Stimulated activated CD8-positive, alpha-beta memory T cell treated with anti-CD3 and anti-CD28 coated beads, Interleukin-7, amount 100 ng/mL, for 4 hours (primary cell): ENCODE results near the gene DCLK1.

Experiments
- DNase-seq, 2 donors: peaks; one replicate each; pipeline ENCODE4 v3.0.0-alpha.2; 2020; ENCODE audit warnings: low read depth in 2 of 2

Gene DCLK1

DNA sequence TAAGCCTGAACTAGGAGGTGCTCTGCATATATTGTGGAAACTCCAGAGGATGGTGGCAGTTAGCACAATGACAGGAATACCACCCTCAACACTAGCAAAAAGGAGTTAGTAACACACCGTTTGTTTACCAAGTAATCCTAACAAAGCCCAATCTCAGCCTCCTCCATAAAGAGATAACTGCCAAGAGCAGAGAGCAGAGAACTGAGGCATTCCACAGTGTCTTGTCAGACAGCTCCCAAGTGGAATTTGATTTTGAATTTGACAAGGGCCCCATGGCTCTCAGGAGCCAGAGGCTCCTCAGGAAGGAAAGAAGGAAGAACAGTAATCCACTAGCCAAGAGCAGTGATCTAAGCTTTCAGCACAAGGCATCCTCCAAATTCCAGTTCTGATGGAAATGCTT lies 298.6 kb downstream of the DCLK1 start:
- no peak for DNase-seq

GRCh38 chr13:35830850-35831450 lies 300.2 kb downstream of the DCLK1 start:
- DNase-seq: no peak

- DNase-seq: no peak
Observed at GRCh38 chr13:35826626-35827254, 304.4 kb downstream of the DCLK1 start.

DNA sequence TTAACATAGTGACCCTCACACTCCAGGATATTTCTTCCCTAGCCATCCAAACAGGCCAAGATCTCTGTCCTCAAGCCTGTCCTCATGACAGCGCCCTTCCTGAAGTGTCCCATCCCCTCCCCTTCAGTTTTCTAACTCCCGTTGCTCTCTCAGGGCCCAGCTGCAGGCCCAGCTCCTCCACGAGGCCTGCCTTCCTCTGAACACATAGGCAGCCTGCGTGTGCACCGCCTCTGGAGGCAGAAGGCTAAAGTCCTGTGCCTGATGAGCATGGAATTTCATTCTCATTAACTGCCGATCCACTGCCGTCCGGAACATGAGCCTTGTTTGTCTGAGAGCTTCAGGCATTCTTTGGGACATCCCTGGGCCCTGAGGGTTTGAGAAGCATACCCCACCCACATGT lies 306.4 kb downstream of the DCLK1 start:
- DNase-seq: no peak

DNA sequence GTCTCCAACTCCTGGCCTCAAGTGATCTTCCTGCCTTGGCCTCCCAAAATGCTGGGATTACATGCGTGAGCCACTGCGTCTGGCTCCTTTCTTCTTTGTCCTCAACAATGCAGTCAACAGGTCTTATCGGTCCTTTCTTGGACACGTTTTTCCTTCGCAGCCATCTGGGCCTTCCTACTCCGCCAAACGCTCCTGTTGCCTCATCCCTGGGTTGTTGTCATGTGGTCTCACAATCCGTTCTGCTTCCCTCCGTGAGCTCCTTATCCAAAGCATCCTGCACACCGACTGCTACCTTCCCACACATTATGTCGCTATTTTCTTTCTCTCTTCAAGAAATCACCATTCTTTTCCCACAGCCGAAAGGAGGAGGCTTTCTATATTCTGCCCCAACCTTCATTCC lies 306.8 kb downstream of the DCLK1 start:
- DNase-seq: no peak

DNA sequence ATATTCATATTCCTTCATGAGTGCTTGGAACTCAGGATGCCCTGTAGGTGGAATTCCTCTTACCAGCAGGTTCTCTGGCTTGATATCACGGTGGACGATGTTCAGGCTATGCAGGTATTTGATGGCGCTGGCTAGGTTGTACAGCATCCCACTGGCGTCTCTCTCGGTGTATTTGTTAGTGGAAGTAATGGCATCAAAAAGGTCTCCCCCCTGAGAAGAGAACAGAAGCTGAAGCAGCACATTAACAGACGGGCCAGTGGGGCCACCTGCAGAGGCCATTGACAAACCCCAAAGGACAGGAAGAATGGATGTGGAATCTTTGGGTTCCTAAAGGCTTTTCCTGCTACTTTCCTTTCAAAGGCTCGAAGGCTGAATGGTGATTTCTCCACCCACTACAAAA lies 308.5 kb downstream of the DCLK1 start:
- DNase-seq: no peak

DNA sequence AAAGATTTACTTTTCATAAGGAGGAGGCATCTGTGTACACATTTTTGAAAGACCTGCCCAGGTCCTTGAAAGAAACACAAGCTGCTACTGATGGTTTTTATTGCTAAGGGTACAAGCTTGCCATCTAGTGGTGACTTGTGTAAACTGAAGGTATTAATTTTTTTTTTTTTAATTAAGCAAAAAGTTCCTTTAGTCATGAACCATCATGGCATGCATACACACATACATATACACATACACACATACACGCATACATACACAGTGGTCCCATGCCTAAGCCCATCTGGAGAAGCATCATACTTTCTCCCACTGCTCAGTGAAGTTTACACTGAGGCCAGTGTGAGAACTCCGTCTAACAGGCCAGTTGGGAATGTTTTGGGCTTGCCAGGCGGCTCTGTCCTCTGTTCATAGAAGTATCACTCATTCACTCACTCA lies 312.5 kb downstream of the DCLK1 start:
- no peak for DNase-seq

GRCh38 chr13:35817642-35818607 lies 313.3 kb downstream of the DCLK1 start:
- DNase-seq: no peak

GRCh38 chr13:35814605-35815011 lies 316.6 kb downstream of the DCLK1 start:
- no peak for DNase-seq

DNA sequence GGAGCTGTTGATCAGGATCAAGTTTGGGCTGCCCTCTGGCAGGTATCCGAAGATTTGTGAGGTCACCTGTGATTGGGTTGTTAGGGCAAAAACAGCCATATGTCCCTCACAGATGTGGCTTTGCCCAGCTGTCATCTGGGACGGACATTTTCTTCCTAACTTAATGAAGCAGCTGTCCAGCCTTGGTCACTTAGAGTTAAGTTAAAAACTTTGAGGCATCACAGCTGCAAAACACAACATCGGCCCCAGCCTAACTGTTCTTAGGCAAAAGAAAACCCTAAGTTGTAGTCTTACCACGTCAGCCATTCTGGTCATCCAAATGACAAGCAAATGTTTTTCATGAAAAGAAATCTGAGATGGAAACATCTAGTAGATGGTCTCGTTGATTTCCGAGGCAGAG lies 318.4 kb downstream of the DCLK1 start:
- no peak for DNase-seq

DNA sequence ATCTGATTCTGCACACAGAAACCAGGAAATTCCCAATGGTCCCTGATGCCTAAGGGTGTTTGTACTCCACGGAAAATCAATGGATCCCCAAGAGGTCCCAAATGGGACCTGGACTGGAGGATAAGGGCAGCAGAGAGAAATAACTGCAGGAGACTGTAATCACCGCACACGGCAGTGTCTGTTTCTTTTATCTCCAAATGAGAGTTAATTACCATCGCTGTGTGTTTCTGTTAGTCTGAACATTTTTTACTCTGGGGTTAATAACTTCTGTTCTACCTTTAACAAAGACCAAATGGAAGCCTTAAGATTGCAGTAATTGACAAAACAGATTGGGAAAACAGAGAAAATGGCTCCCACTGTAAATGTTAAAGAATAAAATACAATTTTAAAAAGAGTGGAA lies 320.9 kb downstream of the DCLK1 start:
- DNase-seq: no peak

DNA sequence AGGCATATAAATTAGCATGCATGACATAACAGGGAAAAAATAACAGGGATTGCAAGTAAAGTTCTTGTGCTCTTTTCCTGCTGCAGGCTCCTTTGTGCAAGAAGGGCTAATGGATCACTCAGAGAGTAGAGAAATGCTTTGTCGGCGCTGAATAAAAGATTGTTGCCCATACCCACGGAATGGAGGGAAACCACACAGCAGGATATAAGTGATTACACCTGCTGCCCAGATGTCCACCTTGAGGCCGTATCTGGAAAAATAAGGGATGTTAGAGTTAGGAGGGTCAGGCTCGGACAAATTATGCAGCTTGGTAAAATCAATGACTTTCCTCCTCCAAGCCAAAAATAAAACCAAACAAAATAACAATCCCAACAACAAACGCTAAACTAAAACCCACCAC lies 322.3 kb downstream of the DCLK1 start:
- DNase-seq: no peak

GRCh38 chr13:35804901-35805300 lies 326.3 kb downstream of the DCLK1 start:
- DNase-seq: no peak

DNA sequence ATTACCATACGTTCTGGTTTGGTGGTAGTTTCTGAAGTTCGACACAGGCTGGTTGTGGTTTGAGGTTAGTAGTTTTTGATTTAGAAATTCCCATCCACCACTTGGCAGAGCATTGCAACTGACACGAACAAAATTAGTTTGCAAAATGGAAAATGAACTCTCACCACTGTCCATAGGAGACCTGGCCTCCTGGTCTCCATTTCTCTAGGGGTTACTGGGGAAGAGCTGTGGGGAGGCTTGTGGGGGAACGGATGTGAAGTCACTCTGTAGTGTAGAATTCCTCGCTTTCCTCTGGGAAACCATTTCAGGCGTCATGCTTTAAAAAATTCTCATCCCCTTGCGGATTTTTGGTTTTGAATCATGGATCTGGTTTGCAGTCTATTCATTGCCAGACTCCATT lies 333.2 kb downstream of the DCLK1 start:
- no peak for DNase-seq

DNA sequence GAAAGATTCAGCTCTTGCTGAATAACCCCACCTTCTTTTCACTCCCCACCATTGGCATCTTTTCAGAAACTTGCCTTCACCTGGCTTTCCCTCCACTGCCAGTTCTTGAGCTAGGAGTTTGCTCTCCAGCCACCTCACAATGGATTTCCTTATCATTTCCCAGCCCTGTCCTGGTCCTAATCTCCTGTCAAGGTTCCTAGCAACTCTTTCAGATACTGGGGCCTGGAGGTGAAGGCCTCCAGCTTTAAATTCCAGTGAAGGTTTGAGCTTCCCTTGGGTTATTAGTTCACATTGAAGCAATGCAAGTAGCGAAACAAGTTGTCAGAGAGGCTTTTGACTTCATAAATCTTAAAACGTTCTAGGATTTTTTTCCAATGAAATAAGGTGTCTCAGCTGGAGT lies 333.9 kb downstream of the DCLK1 start:
- no peak for DNase-seq

GRCh38 chr13:35796623-35797022 lies 334.6 kb downstream of the DCLK1 start:
- DNase-seq: no peak

GRCh38 chr13:35794734-35795389 lies 336.3 kb downstream of the DCLK1 start:
- no peak for DNase-seq

- DNase-seq: no peak
Observed at GRCh38 chr13:35793823-35794222, 337.4 kb downstream of the DCLK1 start.

GRCh38 chr13:35792911-35793310 lies 338.3 kb downstream of the DCLK1 start:
- no peak for DNase-seq

- DNase-seq: no peak
Observed at GRCh38 chr13:35792021-35792420, 339.2 kb downstream of the DCLK1 start.

DNA sequence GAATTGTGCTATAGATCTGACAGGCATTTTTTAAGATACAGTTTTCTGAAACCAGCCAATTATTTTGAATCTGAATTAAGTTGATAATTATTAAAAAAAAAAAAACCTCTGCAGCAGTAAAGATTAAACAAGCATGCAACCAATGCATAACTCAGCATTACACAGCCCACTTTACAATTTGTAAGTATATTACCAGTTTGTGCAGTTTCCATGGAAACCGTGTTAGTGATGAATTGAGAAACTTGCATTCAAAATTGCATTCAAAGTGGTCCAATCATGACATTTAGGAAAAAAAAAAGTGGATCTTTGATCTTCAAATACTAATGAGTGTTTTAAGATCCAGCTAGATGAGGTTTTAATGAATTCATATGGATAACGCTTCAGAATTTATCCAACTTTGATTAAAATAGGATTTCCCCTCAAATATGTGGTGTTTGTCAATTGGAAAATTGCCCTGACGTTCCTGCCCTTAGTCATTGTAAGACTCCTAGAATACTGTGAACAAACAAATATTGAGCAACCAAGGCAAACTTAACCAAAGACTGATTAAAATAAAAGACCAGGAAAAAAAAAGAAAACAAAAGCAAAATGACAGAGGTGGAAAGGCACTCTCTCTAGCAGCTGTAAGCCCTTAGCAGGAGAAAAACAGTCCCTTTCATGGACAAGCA lies 339.9 kb downstream of the DCLK1 start:
- DNase-seq: no peak
